WTC11 (cell line): ENCODE measurements around the gene CLIP2. TPM values are rescaled to one million over a fixed set of nuclear protein-coding genes. Genes with fewer than 3 reads are reported as not detected.

Source experiments
- ATAC-seq: fragments of 200-7000 bp; cut with Tn5 transposase; 2 replicates; pipeline ENCODE4 v1.10.0; 2021; ENCODE audit warnings: mild to moderate bottlenecking, moderate library complexity
- CTCF ChIA-PET: fragments of 300-600 bp; sonication (Branson Sonifier 250); formaldehyde crosslinking; loops from one replicate; lab custom pipeline; 2021; ENCODE audit warnings: antibody characterized with exemption; lab: Charles Lee
- POLR2A ChIA-PET: fragments of 350-600 bp; sonication (Branson Sonifier 250); formaldehyde crosslinking; loops from one replicate; lab custom pipeline; 2021; ENCODE audit warnings: antibody characterized with exemption; lab: Charles Lee
- DNase-seq: peaks from one replicate; pipeline ENCODE4 v3.0.0; 2021; ENCODE audit warnings: low spot score
- H3K27ac Mint-ChIP-seq: 2 replicates; pipeline ENCODE4 v1.8.0; 2021; ENCODE audit warnings: mixed read lengths
- H3K27me3 Mint-ChIP-seq: 2 replicates; pipeline ENCODE4 v1.8.0; 2021; ENCODE audit warnings: low read depth, mild to moderate bottlenecking, moderate library complexity, mixed read lengths
- H3K36me3 Mint-ChIP-seq: 2 replicates; pipeline ENCODE4 v1.8.0; 2021; ENCODE audit warnings: mixed read lengths
- H3K4me1 Mint-ChIP-seq: 2 replicates; pipeline ENCODE4 v1.8.0; 2022; ENCODE audit warnings: mixed read lengths
- H3K4me3 Mint-ChIP-seq: 2 replicates; pipeline ENCODE4 v1.8.0; 2021; ENCODE audit warnings: mild to moderate bottlenecking, moderate library complexity, mixed read lengths
- H3K9me3 Mint-ChIP-seq: 2 replicates; pipeline ENCODE4 v1.8.0; 2021; ENCODE audit warnings: mixed read lengths
- AFF4 ChIP-seq: sonication (generic); formaldehyde crosslinking; IDR thresholded peaks from 2 replicates; pipeline ENCODE4 v1.8.1; 2023; ENCODE audit warnings: mild to moderate bottlenecking, missing genetic modification reagents, borderline replicate concordance
- ATF1 ChIP-seq: sonication (generic); formaldehyde crosslinking; IDR thresholded peaks from 2 replicates; pipeline ENCODE4 v1.8.1; 2023; ENCODE audit warnings: mild to moderate bottlenecking, moderate library complexity, missing genetic modification reagents
- CREM ChIP-seq: sonication (generic); formaldehyde crosslinking; IDR thresholded peaks from 2 replicates; pipeline ENCODE4 v1.8.1; 2022; ENCODE audit warnings: mild to moderate bottlenecking, missing genetic modification reagents, moderate library complexity
- CTCF ChIP-seq: fragments of 200-600 bp; IDR thresholded peaks from 2 replicates; pipeline ENCODE4 v1.8.0; 2022; ENCODE audit warnings: antibody characterized with exemption
- FOXJ3 ChIP-seq: sonication (generic); formaldehyde crosslinking; IDR thresholded peaks from 2 replicates; pipeline ENCODE4 v1.9.0; 2021; ENCODE audit warnings: missing genetic modification reagents, mild to moderate bottlenecking, borderline replicate concordance
- FOXP1 ChIP-seq: sonication (generic); formaldehyde crosslinking; IDR thresholded peaks from 2 replicates; pipeline ENCODE4 v1.8.0; 2022; ENCODE audit warnings: missing genetic modification reagents, mild to moderate bottlenecking, moderate library complexity, borderline replicate concordance
- GRHL2 ChIP-seq: fragments of 250-450 bp; sonication (Bioruptor Pico); IDR thresholded peaks from 2 replicates; pipeline ENCODE4 v1.8.0; 2022; ENCODE audit warnings: mild to moderate bottlenecking, moderate library complexity; ENCODE audit not compliant: insufficient replicate concordance, severe bottlenecking
- NFE2L1 ChIP-seq: sonication (generic); formaldehyde crosslinking; IDR thresholded peaks from 2 replicates; pipeline ENCODE4 v1.8.1; 2023; ENCODE audit warnings: missing genetic modification reagents
- NFYB ChIP-seq: sonication (generic); formaldehyde crosslinking; conservative IDR thresholded peaks from 2 replicates; pipeline ENCODE4 v1.8.0; 2022; ENCODE audit warnings: low read depth, missing genetic modification reagents
- OVOL2 ChIP-seq: fragments of 250-450 bp; sonication (Bioruptor Pico); IDR thresholded peaks from 2 replicates; pipeline ENCODE4 v1.9.0; 2021; ENCODE audit warnings: mild to moderate bottlenecking, borderline replicate concordance
- SP1 ChIP-seq: sonication (generic); formaldehyde crosslinking; conservative IDR thresholded peaks from 2 replicates; pipeline ENCODE4 v1.8.1; 2022; ENCODE audit warnings: missing genetic modification reagents
- ZBTB43 ChIP-seq: sonication (generic); formaldehyde crosslinking; IDR thresholded peaks from 2 replicates; pipeline ENCODE4 v1.8.1; 2023; ENCODE audit warnings: mild to moderate bottlenecking, missing genetic modification reagents
- ZNF219 ChIP-seq: sonication (generic); formaldehyde crosslinking; IDR thresholded peaks from 2 replicates; pipeline ENCODE4 v1.8.0; 2023; ENCODE audit warnings: missing genetic modification reagents, mild to moderate bottlenecking, borderline replicate concordance
- ZNF232 ChIP-seq: sonication (generic); formaldehyde crosslinking; IDR thresholded peaks from 2 replicates; pipeline ENCODE4 v1.8.0; 2022; ENCODE audit warnings: mild to moderate bottlenecking, missing genetic modification reagents
- ZNF416 ChIP-seq: fragments of 250-450 bp; sonication (Bioruptor Pico); IDR thresholded peaks from 2 replicates; pipeline ENCODE4 v1.9.0; 2021; ENCODE audit warnings: mild to moderate bottlenecking, inconsistent platforms
- ZNF425 ChIP-seq: fragments of 250-450 bp; sonication (Bioruptor Pico); conservative IDR thresholded peaks from 2 replicates; pipeline ENCODE4 v1.9.0; 2021; ENCODE audit warnings: mild to moderate bottlenecking
- ZSCAN18 ChIP-seq: fragments of 250-450 bp; sonication (Bioruptor Pico); IDR thresholded peaks from 2 replicates; pipeline ENCODE4 v2.1.2; 2022; ENCODE audit warnings: mild to moderate bottlenecking, moderate library complexity
- total RNA-seq: library from RNA; stranded (reverse); gene quantifications from 3 replicates; pipeline ENCODE4 v1.2.3, GENCODE V29; 2021
- TF ChIP-seq, protein P1 (sequence below): sonication (generic); formaldehyde crosslinking; conservative IDR thresholded peaks from 2 replicates; pipeline ENCODE4 v1.8.1; 2023; ENCODE audit warnings: mild to moderate bottlenecking, low read depth, missing genetic modification reagents, moderate library complexity
- TF ChIP-seq, protein P2 (sequence below): fragments of 250-450 bp; sonication (Bioruptor Pico); IDR thresholded peaks from 2 replicates; pipeline ENCODE4 v1.9.0; 2021; ENCODE audit warnings: moderate library complexity, mild to moderate bottlenecking, inconsistent platforms, borderline replicate concordance

The CLIP2 gene
- total RNA-seq, 1 experiment from 2014 or later = 48.1 TPM

- no peak overlapping the region for H3K4me3 Mint-ChIP-seq
- TF ChIP-seq CTCF (no peak), ATF1 (no peak), SP1 (CRISPR knock-in tag) (no peak), ZNF219 (no peak), FOXJ3 (CRISPR knock-in tag) (no peak), FOXP1 (CRISPR knock-in tag) (no peak), AFF4 (CRISPR knock-in tag) (no peak), ZNF425 (CRISPR knock-in tag) (no peak), NFE2L1 (CRISPR knock-in tag) (no peak), OVOL2 (CRISPR knock-in tag) (no peak), NFYB (no peak), CREM (CRISPR knock-in tag) (no peak), ZSCAN18 (CRISPR knock-in tag) (no peak), ZNF416 (CRISPR knock-in tag) (no peak), ZBTB43 (CRISPR knock-in tag) (no peak), ZNF232 (CRISPR knock-in tag) (no peak), GRHL2 (CRISPR knock-in tag) (no peak)
- TF ChIP-seq, protein P1, sequence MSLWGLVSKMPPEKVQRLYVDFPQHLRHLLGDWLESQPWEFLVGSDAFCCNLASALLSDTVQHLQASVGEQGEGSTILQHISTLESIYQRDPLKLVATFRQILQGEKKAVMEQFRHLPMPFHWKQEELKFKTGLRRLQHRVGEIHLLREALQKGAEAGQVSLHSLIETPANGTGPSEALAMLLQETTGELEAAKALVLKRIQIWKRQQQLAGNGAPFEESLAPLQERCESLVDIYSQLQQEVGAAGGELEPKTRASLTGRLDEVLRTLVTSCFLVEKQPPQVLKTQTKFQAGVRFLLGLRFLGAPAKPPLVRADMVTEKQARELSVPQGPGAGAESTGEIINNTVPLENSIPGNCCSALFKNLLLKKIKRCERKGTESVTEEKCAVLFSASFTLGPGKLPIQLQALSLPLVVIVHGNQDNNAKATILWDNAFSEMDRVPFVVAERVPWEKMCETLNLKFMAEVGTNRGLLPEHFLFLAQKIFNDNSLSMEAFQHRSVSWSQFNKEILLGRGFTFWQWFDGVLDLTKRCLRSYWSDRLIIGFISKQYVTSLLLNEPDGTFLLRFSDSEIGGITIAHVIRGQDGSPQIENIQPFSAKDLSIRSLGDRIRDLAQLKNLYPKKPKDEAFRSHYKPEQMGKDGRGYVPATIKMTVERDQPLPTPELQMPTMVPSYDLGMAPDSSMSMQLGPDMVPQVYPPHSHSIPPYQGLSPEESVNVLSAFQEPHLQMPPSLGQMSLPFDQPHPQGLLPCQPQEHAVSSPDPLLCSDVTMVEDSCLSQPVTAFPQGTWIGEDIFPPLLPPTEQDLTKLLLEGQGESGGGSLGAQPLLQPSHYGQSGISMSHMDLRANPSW (CRISPR knock-in tag) = no peak
- TF ChIP-seq, protein P2, sequence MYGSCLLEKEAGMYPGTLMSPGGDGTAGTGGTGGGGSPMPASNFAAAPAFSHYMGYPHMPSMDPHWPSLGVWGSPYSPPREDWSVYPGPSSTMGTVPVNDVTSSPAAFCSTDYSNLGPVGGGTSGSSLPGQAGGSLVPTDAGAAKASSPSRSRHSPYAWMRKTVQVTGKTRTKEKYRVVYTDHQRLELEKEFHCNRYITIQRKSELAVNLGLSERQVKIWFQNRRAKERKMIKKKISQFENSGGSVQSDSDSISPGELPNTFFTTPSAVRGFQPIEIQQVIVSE (CRISPR knock-in tag) = no peak
- H3K27ac Mint-ChIP-seq = peak overlapping the region; percentile 66; the same call in 1 of the 2 replicates
- ChIA-PET POLR2A (no interaction called here), CTCF (interaction anchor here (0.6 to 3.3 kb wide), 3 partner anchors 78 to 120 kb away, joined by 3 to 13 read pairs (median 5); no protein-coding TSS in a partner anchor)
- no peaks in the 10 kb centered on the region for H3K36me3 Mint-ChIP-seq
- peaks cover 45% of the 10 kb centered on the region for H3K4me1 Mint-ChIP-seq
- H3K27me3 Mint-ChIP-seq = no peaks in the 10 kb centered on the region
- no peak for ATAC-seq
- DNase-seq = no peak
- no peaks in the 10 kb centered on the region for H3K9me3 Mint-ChIP-seq
Observed at GRCh38 chr7:74280985-74281384, 8.2 kb upstream of the CLIP2 start.
